Measurements from ENCODE around the gene RPL28. TPM values are rescaled to one million over a fixed set of nuclear protein-coding genes. Genes with fewer than 3 reads are reported as not detected.

RPL28 gene
- total and polyA plus RNA-seq, 2 of the 4 experiments (the other 2 are of a cell fraction), result 386 to 1,693 TPM

DNA sequence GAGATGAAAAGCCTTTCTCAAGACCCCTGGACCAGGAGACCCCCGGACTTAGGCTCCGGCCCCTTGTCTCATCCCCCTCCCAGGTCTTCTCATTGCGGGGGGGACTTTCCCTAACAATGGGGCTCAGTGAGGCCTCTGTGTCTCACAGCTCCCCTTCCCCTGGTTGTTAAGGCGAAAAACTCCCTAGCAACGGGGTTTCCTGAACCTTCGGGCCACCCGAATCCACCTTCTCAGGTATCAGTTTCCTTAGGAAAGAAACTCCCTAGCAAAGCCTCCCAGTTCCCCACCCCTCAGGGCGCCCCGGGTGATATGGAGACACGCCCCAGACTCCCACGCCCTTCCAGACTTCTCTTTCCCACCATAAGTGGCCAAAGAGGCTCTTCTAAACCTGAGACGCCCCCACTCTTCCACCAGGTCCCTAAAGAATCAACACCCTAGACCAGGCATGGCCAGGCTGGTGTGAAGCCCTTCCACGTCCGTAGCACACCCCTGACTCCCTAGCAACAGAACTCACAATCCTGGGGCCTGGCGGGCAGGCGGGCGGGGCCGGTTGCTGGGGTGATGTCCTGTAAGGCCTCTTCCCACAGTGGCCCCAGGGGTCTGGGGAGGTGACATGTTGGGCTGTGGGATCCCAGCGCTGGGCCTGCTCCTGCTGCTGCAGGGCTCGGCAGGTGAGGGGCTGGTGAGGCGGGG lies 9.3 kb upstream of the RPL28 start, which contains the start of gene TMEM190:
TSS of gene TMEM190 (plus strand) at position 586 of the 693 bp plus-strand sequence. CDS start at position 614, 28 bp downstream.
- DNase-seq, result no peak
- Histone ChIP-seq H4K8ac (ENCODE audit: low read depth in 2 of 2, low read length in 2 of 2) (peak within 1 kb of the TSS; percentile 63 to 85; a peak in 3 of 4 replicates), H2BK120ac (ENCODE audit: low read depth, low read length) (peak within 1 kb of the TSS; percentile 91), H3K56ac (ENCODE audit: extremely low read depth, insufficient read depth, low read length) (no peak within 1 kb of the TSS), H3K18ac (ENCODE audit: low read depth, low read length) (no peak within 1 kb of the TSS), H2AK9ac (replicated peaks; ENCODE audit: low read depth, low read length, poor library complexity) (peak within 1 kb of the TSS; percentile 82), H2BK5ac (ENCODE audit: low read depth, low read length, poor library complexity, severe bottlenecking) (no peak within 1 kb of the TSS), H3K23ac (ENCODE audit: low read depth, low read length) (no peak within 1 kb of the TSS), H3K4ac (ENCODE audit: low read depth, low read length) (peak within 1 kb of the TSS; percentile 87), H3K27ac (ENCODE audit: insufficient read depth, low read length) (peak within 1 kb of the TSS; percentile 42; the same call in 1 of the 2 replicates), H3K36me3 (ENCODE audit: control insufficient read depth, insufficient read depth, low read length) (no peaks in the 10 kb centered on the region), H2AK5ac (ENCODE audit: low read depth, low read length) (peak within 1 kb of the TSS; percentile 86), H3K4me1 (ENCODE audit: control insufficient read depth, insufficient read depth, low read length) (peaks cover 30% of the 10 kb centered on the region), H3K9ac (ENCODE audit: low read depth, low read length) (no peak within 1 kb of the TSS), H4K91ac (ENCODE audit: insufficient read depth, low read depth, low read length) (peak within 1 kb of the TSS; percentile 91), H4K20me1 (ENCODE audit: insufficient read depth, low read length) (no peaks in the 10 kb centered on the region), H3K4me2 (ENCODE audit: low read depth, low read length) (no peak within 1 kb of the TSS), H2AFZ (replicated peaks; ENCODE audit: low read length, poor library complexity) (peak within 1 kb of the TSS; percentile 58), H2BK20ac (ENCODE audit: low read depth, low read length) (peak within 1 kb of the TSS; percentile 82; the same call in 1 of the 2 replicates), H4K5ac (ENCODE audit: low read depth, low read length) (no peak within 1 kb of the TSS), H3K79me1 (ENCODE audit: low read depth in 1 of 2, low read length in 2 of 2) (peaks cover 5 to 19% of the 10 kb centered on the region in 2 experiments; a peak in 3 of 4 replicates), H3K9me1 (ENCODE audit: insufficient read depth, low read length) (peaks cover 13% of the 10 kb centered on the region; the same call in 1 of the 2 replicates), H3K14ac (replicated peaks; ENCODE audit: low read depth, low read length) (peak within 1 kb of the TSS; percentile 41; the same call in 1 of the 2 replicates), H3K27me3 (ENCODE audit: control insufficient read depth, insufficient read depth, low read length) (no peaks in the 10 kb centered on the region), H3K4me3 (ENCODE audit: insufficient read depth, low read depth, low read length) (no peak within 1 kb of the TSS), H3K9me3 (ENCODE audit: control insufficient read depth, insufficient read depth, low read length) (no peaks in the 10 kb centered on the region), H2BK15ac (ENCODE audit: low read depth, low read length) (peak within 1 kb of the TSS; percentile 98)
- no TSS peak for BruUV-seq (replicated peaks)
- in situ Hi-C loops (cut with MboI; ENCODE audit: low sequenced_read_pairs), result no loop called here
- intact Hi-C loops (cut with micrococcal nuclease), result no loop called here
- WGBS, 2 experiments (ENCODE audit: extremely low coverage in 2 of 2, insufficient read length in 1 of 2), result 84% methylated on average over 8 of the region's 21 CpGs; no CpG with 5 or more reads in 1 of the 2 experiments
- ChIA-PET POLR2A (ENCODE audit: unreplicated experiment) (interaction anchor here (0.6 kb wide), 1 partner anchor 1502 kb away, joined by 3 read pairs; no protein-coding TSS in a partner anchor), CTCF (interaction anchor here (1.1 kb wide), 1 partner anchor 75 kb away, joined by 3 read pairs; no protein-coding TSS in a partner anchor)
- dilution Hi-C loops (cut with HindIII; ENCODE audit: low sequenced_read_pairs, unreplicated experiment), result no loop called here
- TF ChIP-seq MXI1 (IDR thresholded peaks at IDR 0.05; ENCODE audit: borderline replicate concordance, low read depth, low read length), result no peak
- TF ChIP-seq, protein P1, sequence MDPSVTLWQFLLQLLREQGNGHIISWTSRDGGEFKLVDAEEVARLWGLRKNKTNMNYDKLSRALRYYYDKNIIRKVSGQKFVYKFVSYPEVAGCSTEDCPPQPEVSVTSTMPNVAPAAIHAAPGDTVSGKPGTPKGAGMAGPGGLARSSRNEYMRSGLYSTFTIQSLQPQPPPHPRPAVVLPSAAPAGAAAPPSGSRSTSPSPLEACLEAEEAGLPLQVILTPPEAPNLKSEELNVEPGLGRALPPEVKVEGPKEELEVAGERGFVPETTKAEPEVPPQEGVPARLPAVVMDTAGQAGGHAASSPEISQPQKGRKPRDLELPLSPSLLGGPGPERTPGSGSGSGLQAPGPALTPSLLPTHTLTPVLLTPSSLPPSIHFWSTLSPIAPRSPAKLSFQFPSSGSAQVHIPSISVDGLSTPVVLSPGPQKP (IDR thresholded peaks at IDR 0.05; ENCODE audit: borderline replicate concordance, low read depth, low read length), result no peak
- no peak for TF ChIP-seq FOS (IDR thresholded peaks at IDR 0.05; ENCODE audit: low read depth, low read length)
- no peak for TF ChIP-seq CEBPB (IDR thresholded peaks at IDR 0.05; ENCODE audit: low read depth, low read length)
- no peak for TF ChIP-seq MAZ (IDR thresholded peaks at IDR 0.05; ENCODE audit: borderline replicate concordance, low read depth, low read length)
- TF ChIP-seq RAD21 (IDR thresholded peaks at IDR 0.05; ENCODE audit: low read length), result no peak
- TF ChIP-seq RCOR1 (IDR thresholded peaks at IDR 0.05; ENCODE audit: insufficient replicate concordance, low read length), result no peak
- ATAC-seq (ENCODE audit: low read depth), result no peak

All from IMR-90 (cell line).